Fibroblast of skin of right biceps (primary cell): ENCODE results near the gene HSF2BP.

Experiments
- DNase-seq: peaks from one replicate; pipeline ENCODE4 v3.0.0-alpha.2; 2013

Gene HSF2BP

DNA sequence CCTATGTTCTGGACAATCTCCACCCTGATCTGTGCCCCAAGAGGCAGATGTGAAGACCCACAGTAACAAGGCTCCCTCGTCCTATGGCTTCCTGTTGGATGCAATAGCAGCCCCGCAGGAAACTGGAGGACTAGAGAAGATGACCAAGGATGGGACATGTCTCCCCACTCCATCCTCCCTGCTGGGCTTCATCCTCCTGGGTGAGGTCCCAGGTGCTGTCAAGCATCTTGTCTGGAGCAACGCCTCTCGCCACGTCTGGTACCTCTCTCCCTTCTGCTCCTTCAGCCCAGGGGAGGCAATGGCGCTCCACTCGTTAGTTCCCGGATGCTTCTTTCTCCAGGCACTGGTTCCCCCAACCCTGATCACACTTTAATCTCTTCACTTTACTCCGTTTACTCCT, 11.1 kb downstream of the HSF2BP start:
- no peak for DNase-seq

DNA sequence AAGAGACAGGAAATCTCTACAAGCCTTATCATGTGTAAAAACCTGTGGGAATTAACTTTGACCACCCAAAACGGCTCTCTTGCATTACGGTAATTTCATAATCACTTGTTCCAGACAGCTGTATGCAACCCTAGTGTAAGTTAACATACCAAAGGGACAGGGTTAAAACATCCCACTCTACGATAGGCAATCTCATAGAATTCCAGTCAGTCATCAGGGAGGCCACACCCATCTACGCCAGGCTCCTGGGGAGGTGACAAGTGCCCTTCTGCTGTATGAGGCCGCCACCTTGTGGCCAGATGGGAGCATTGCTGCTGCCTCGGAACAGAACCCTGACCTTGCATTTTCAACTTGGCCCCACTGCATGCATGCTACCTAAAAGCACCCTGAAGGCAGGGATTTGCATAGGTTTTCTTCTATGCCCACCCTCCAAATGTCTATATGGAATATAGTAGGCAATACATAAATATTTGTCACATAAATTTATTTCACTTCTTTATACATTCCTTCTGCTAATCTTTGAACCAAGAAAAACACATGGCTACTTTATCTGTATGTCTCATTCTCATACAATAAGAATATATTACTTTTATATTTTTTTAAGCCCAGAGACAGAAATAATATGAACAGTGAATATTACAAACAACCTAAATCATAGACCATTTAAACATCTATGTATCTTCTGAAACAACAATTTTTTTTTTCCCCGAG, 12.6 kb downstream of the HSF2BP start:
- peak; percentile 91 for DNase-seq

DNA sequence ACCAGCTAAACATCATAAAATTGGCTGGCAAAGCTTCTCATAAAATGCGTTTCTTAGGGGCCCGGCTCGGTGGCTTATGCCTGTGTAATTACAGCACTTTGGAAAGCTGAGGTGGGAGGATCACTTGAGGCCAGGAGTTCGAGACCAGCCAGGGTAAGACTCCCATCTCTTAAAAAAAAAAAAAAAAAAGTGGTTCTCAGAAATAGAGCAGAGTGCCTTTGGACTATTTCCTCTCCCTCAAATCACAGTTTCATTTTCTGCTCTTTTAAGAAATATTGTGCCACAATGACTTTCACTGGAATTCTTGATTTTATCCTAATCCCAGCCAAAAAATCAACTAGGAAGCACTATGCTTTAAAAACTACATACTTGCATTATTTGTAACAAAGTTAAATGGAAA, 13.3 kb downstream of the HSF2BP start:
- no peak for DNase-seq

DNA sequence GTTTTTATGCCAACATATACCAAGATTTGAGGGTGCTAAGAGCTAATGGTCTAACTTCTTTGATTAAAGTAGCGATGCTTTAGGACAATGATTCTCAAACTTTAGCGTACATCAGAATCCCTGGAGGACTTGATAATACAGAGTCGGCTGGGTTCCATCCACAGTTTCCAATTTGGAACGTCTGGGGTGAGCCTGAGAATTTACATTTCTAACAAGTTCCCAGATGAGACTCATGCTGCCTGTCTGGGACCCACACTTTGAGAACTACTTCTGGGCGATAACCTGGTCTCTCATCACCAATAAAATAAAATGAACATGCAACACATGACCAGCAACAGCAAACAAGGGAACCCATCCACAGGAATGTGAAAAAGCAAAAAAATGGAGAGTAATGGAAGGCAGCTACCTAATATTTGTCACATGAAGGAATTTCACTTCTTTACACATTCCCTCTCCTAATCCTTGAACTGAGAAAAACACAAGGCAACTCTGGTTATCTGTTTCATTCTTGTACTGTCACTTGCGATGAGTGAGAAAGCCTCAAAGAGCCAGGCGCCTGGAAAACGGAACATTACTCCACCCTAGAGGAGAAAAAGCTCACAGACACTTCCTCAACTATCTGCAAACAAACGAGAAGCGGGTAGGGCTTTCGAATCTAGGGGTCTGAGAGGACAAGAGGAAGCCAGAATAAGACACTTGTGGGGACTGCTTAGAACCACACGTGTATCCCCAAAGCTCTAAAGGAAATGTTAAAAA, 14.0 kb downstream of the HSF2BP start:
- peak; percentile 86 for DNase-seq

DNA sequence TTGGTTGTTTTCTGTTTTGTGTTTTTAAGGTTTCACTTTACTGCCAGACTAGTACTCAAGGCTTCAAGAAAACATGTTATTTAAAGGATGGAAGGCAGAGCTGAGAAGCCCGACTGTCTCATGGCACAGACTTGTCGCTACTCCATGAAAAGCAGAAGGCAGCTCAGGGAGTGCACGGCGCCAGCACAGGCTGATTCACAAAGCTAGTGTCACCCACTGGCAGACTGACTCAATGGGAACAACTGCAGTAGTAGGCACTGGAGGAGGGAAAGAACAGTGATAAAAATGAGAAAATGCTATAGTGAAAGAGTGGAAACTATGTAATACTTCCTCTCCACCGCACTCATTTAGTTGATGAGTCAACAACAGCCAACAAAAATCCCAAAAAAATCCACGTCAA, 14.7 kb downstream of the HSF2BP start:
- peak; percentile 70 for DNase-seq

DNA sequence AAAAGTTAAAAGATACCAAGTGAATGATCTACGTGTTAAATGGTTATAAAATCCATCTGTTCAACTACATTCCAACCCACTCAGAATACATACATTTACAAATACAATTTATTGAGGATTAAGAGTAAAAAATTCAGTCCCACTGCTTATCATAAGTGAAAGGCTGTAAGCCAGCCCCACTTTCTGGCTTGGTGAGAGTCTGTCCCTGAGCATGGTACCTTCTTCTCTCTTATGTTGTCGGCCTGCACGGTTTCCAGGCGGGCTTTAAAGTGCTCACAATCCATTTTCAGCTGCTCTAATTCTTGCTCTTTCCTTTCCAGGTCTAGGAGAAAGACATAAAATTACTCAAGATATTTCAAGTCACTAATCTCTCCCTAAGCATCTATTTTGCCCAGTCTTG, 15.2 kb downstream of the HSF2BP start:
- no peak for DNase-seq

DNA sequence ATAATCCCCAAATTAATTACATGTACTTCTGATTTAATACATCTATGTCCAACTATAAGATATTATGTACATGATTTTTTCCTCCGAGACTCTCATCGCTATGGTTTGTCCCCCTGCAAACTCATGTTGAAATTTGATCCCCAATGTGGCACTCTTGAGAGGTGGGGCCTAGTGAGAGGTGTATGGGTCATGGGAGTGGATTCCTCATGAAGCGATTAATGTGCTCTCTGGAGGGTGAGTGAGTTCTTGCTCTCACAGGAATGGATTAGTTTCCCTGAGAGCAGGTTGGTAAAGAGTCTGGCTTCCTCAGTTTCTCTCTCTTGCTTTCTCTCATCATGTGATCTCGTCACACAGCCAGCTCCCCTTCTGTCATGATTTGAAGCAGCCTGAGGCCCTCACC, 16.1 kb downstream of the HSF2BP start:
- no peak for DNase-seq

DNA sequence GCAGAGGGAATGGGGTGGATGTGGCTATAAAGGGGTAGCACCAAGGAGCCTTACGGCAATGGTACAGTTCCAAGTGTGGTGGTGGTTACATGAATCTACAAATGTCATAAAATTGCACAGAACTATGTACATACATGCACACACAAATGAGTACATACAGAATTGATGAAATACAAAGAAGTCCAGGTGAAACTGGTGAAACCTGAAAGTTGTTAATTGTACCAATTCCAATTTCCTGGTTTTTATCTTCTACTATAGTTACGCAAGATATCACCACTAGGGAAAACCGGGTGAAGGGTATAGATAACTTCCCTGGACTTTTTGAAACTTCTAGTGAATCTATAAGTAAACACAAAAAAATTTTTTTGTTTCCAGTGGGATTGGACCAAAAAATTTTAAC, 18.9 kb downstream of the HSF2BP start:
- no peak for DNase-seq

DNA sequence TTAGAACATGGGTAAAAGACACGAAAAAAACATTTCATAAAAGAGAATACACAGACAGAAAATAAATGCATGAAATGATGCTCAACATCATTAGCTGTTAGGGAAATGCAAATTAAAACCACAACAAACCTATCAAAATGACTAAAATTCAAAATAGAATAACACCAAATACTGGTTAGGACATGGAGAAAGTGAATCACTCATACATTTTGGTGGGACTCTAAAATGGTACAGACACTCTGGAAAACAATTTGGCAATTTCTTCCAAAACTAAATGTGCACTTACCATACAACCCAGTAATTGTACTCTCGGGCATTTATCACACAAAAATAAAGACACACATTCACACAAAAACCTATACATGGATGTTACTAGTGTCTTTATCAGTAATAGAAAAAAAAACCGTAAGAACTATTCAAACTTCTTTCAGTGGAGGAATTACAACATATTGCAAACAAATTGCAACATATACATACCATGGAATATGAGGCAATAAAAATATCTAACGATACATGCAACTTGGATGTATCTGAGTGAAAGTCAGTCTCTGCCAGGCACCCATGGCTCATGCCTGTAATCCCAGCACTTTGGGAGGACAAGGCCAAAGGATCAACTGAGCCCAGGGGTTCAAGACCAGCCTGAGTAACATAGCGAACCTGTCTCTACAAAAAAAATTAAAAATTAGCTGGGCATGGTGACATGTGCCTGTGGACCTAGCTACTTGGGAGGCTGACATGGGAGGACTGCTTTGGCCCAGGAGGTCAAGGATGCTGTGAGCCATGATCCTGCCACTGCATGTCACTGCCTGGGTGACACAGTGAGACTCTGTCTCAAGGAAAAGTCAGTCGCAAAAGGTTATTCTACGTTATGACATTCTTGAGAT, 19.6 kb downstream of the HSF2BP start:
- peak; percentile 81 for DNase-seq

DNA sequence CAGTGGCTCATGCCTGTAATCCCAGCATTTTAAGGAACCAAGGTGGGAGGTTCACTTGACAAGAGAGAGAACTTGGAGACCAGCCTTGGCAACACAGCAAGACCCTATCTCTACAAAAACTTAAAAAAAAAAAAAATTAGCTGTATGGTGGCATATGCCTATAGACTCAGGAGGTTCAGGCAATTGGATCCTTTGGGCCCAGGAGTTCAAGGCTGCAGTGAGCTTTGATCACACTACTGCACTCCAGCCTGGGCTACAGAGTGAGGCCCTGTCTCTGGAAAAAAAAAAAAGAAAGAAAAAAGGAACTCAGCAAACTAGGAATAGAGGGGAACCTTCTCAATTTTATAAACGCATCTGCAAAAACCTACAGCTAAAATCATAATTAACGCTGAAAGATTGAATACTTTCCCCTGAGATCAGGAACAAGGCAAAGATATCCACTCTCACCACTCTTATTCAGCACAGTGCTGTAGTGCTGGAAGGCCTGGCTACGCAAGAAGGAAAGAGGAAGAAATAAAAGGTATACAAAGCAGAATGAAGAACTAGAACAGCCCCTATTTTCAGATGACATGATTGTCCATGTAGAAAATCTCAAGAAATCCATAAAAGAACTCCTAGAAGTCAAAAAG, 21.6 kb downstream of the HSF2BP start:
- DNase-seq, result no peak

DNA sequence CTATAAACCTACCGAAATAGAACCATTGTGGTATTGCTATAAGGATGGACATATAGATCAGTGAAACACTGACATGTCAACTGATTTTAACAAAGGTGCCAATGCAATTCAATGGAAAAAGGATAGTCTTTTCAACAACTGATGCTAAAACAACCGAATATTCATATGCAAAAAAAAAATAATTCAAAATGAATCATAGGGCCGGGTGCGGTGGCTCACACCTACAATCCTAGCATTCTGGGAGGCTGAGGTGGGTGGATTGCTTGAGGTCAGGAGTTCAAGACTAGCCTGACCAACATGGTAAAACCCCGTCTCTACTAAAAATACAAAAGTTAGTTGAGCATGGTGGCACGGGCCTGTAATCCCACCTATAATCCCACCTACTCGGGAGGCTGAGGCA, 23.9 kb downstream of the HSF2BP start:
- DNase-seq, result no peak

DNA sequence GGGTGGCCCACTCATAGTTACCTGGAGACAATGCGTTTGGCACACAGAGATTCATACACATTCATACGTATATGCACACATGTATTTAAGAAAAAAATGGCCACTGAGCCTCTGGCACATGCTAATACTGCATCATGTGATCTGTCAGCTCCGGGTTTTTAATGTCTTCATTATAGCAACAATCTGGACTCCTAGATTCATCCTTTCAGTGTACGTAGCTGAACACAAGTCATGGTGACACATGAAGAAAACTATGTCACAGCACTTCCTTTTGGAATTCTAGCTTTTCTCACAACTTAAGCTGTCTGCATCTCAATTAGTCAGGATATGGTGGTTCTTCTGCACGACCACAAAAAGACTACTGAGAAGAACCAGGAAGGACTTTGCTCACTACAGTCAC, 24.7 kb downstream of the HSF2BP start:
- peak; percentile 88 for DNase-seq

DNA sequence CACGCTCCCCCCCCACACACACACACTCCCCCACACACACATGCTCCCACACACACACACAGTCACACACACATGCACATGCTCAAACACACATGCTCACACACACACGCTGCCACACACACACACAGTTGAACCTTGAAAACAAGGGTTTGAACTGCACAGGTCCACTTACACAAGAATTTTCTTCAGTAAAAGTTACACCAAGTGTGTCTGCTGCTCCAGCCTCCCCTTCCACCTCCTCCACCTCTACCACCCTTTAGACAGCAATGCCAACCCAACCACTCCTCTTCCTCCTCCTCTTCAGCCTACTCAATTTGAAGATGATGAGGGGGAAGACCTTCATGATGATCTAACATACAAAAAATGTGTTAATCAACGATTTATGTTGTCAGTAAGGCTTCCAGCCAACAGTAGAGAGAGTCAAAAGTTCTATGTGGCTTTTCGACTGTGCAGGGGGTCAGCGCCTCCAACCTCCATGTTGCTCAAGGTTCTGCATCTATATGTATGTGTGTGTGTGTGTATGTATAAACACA, 26.8 kb downstream of the HSF2BP start:
- DNase-seq, result peak; percentile 47

DNA sequence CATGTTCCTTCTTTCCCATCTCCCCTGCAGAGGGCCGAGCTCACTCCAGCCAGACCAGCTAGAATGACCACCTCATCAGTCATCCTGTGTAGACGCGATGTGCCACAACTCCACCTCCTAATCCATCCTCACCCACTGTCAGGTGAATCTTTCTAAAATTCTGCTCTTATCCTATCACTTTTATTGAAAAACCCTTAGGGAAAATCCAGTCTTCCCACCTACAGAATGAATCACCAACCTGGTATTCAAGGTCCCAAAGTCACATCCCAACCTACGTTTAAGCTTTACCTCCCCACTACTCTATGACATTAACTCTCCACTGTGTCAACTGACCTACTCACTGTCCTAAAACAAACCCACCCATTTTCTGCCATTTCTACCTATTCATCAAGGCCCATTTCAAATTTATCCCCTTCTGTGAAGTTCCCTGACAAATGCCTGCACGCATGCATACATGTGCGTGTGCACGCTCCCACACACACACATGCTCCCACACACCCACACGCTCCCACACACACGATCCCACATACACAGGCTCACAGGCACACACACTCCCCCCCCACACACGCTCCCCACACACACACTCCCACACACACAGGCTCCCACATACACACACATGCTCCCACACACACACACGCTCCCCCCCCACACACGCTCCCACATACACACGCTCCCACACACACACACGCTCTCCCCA, 27.7 kb downstream of the HSF2BP start:
- no peak for DNase-seq

DNA sequence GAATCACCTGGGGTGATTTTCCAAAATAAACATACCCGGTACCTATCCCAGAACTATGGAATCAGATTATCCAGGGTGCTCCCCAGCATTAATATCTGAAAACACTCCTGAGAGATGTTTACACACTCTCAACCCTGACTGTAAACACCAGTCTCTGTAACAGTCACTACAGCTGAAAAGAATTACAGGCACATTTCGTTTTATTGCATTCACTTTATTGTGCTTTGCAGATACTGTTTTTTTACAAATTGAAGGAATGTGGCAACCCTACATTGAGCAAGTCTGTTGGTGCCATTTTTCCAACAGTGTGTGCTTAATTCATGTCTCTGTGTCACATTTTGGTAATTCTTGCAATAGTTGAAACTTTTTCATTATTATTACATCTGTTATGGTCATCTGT, 31.8 kb downstream of the HSF2BP start:
- no peak for DNase-seq

DNA sequence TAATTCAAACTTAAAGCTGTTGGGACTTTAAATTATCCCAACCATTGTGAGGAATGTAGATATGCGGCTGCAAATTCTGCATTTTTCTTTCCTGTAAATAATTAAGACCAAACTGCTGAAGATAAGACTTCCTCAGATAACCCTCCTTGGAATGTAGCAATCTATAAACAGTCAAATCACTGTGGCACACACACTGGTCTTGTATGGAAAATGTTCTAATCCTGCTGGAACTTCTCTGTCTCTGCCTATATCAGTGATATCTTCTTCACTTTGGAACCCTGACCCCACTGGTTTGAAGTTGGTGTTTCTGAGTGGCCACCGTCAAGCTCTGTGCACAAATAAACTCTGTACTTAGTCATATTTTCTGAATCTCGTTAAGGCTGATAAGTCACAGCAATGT, 32.9 kb downstream of the HSF2BP start:
- no peak for DNase-seq

DNA sequence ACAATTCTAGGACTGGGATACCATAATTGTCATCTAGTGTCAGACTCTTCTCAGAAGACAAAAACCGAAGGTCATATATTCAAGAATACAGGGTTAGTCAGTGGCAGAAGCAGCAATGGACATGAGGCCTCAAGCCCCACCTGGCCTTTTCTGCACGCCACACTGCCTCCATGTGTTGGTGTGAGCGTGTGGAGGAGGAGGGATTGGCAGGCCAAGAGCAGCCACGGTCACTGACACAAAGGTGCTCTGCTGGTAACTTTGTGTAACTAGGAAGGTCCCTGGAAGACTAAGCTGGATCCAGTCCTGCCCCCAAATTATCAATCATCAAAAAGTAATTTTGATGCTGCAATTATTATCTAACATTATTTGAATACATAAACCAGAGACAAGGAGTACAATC, 34.9 kb downstream of the HSF2BP start:
- DNase-seq, result no peak

DNA sequence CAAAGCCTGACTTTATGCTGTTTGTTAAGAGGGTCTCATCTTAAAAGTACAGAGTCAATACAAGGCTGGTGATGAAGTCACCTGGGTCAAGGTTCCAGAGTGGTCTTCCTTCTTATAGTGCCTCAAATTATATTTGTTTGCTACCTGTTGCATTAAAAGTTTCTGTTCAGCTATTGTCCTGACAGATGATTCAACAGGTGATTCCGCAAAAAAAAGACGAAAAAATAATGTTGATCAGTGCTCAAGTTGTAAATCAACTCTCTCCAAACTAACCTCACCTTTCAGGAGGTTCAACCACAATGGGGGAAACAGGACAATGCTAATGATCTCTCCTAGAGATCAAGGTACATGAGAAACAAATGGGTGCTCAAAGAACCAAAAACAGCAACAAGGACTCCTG, 35.7 kb downstream of the HSF2BP start:
- no peak for DNase-seq

DNA sequence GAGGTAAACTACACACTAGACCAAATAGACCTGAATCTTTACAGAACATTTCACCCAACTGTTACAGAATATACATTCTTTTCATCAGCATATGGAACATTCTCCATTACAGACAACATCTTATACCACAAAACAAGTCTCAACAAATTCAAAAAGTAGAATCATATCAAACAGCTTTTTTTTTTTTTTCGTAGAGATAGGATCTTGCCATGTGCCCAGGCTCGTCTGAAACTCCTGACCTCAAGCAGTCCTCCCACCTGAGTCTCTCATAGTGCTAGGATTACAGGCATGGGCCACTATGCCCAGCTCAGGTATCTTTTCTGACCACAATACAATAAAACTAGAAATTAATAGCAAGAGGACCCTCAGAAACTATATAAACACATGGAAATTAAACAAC, 36.5 kb downstream of the HSF2BP start:
- no peak for DNase-seq

DNA sequence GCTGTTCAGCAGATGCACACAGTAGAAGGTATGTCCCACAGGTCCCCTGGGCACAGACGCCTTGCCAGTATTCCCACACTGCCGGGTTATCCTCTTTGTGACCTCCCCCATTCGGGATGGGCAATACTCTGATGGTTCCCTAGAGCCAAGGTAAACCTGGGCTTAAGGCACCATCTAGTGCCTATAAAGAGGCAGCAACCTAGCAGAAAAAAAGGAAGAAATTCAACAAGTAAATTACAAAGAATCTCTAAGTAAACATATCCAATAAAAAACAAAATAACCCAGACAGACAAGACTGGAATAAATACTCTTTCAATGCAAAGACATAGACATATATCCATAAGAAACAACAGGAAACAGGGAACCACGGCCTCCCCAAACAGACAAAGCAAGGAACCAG, 39.4 kb downstream of the HSF2BP start:
- DNase-seq, result no peak

DNA sequence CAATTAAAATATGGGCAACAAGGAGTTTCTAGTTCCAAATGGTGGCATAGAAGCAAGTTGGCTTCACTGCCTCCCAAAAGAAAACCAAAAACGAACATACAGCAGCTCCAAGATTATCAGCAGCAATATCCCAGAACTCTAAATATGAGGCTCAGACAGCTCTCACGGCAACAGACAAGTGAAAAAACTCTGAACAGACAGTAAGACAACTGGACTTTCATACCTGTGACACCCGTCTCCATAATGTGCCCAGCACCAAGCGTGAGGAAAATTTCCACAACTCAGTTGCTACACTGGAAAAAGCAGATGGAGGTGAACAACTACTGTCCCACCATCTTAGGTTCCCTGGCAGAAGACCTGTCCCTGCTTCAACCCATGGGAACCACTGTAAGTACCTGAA, 39.9 kb downstream of the HSF2BP start:
- no peak for DNase-seq

DNA sequence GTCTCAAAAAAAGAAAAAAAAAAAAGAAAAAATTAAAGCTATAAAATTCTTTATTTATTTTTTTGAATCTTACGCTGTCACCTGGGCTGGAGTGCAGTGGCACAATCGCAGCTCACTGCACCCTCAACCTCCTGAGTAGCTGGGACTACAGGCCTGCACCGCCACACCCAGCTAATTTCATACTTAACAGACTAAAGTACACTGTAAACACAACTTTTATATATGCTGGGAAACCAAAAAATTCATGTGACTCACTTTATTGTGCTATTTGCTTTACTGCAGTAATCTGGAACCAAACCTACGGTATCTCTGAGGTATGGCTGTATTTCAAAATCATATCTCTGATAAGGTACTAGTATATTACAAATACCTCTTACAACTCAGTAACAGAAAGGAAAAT, 40.3 kb downstream of the HSF2BP start:
- DNase-seq, result no peak
